Measurements from ENCODE around the gene FGF5. TPM values are rescaled to one million over a fixed set of nuclear protein-coding genes. Genes with fewer than 3 reads are reported as not detected.
"Not testable (repeated sequence)": the region's sequence is repeated elsewhere in the genome, so short reads cannot be mapped to it uniquely, and the experiment has no call there.

Gene FGF5
- total and polyA plus RNA-seq, 12 donors, result not detected

GRCh38 chr4:80311130-80311529, 44.7 kb downstream of the FGF5 start:
- H3K9me3 ChIP-seq (replicated peaks in 1 of 3), result no peaks in the 10 kb centered on the region
- no peak for DNase-seq
- H3K36me3 ChIP-seq (replicated peaks in 1 of 2), result no peaks in the 10 kb centered on the region
- H3K27ac ChIP-seq, result no peak overlapping the region
- no peak overlapping the region for H3K4me3 ChIP-seq
- 77 to 90% (median 83%) methylated on average over 3 of the region's 3 CpGs for WGBS, 4 donors
- intact Hi-C loops (cut with DNase I), result no loop called here
- TF ChIP-seq POLR2A (IDR thresholded peaks at IDR 0.05), result no peak
- no peaks in the 10 kb centered on the region for H3K4me1 ChIP-seq (replicated peaks in 1 of 2)
- no peaks in the 10 kb centered on the region for H3K27me3 ChIP-seq

DNA sequence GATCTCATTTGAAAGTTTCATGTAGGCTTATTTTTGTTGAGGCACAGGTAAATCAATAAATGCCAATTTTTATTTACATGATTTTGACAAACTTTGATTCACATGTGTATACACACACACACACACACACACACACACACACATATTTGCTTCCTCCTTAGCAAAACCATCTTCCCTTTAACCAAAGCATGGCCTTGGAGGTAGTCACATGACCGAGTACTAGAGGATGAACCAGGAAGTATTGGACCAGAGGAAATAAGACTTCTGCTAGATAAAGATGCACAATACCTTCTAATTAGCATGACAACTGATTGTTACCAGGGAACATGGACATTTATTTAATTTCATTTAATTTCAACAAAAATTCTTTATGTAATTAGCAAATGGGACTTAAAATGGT, 45.7 kb downstream of the FGF5 start:
- Histone ChIP-seq H3K9me3 (replicated peaks in 1 of 3) (no peaks in the 10 kb centered on the region), H3K4me1 (replicated peaks in 1 of 2) (no peaks in the 10 kb centered on the region), H3K36me3 (replicated peaks in 1 of 2) (no peaks in the 10 kb centered on the region), H3K27me3 (no peaks in the 10 kb centered on the region), H3K4me3 (no peak overlapping the region), H3K27ac (no peak overlapping the region)
- no peak for DNase-seq
- TF ChIP-seq, protein P1, sequence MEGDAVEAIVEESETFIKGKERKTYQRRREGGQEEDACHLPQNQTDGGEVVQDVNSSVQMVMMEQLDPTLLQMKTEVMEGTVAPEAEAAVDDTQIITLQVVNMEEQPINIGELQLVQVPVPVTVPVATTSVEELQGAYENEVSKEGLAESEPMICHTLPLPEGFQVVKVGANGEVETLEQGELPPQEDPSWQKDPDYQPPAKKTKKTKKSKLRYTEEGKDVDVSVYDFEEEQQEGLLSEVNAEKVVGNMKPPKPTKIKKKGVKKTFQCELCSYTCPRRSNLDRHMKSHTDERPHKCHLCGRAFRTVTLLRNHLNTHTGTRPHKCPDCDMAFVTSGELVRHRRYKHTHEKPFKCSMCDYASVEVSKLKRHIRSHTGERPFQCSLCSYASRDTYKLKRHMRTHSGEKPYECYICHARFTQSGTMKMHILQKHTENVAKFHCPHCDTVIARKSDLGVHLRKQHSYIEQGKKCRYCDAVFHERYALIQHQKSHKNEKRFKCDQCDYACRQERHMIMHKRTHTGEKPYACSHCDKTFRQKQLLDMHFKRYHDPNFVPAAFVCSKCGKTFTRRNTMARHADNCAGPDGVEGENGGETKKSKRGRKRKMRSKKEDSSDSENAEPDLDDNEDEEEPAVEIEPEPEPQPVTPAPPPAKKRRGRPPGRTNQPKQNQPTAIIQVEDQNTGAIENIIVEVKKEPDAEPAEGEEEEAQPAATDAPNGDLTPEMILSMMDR (IDR thresholded peaks at IDR 0.05), result no peak
- no peak for TF ChIP-seq POLR2A (IDR thresholded peaks at IDR 0.05)
- WGBS, 4 donors, result 48 to 68% (median 57%) methylated on average over 1 of the region's 1 CpG
- intact Hi-C loops (cut with DNase I), result no loop called here

DNA sequence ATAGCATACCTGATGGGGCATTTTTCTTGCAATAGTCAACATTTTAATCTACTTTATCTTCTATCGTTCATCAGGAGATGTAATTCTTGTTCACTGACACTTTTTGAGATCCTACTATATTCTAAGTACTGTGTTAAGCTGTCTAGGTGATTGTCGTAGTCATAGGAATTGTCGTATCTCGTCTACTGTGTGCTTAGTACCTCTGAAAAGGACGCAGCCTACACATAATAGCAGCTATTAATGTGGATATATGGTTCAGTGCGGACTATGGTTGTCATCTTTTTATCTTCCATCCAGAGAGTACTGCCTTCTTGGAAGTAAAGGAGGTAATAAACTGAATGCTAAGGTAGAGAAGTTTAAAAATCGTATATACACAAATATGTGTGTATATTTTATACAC, 47.2 kb downstream of the FGF5 start:
- H3K27ac ChIP-seq, result no peak overlapping the region
- no peaks in the 10 kb centered on the region for H3K9me3 ChIP-seq (replicated peaks in 1 of 3)
- no peaks in the 10 kb centered on the region for H3K27me3 ChIP-seq
- H3K4me1 ChIP-seq (replicated peaks in 1 of 2), result no peaks in the 10 kb centered on the region
- no peak for DNase-seq
- H3K4me3 ChIP-seq, result no peak overlapping the region
- no peak for TF ChIP-seq POLR2A (IDR thresholded peaks at IDR 0.05)
- TF ChIP-seq, protein P1 (IDR thresholded peaks at IDR 0.05), result no peak
- WGBS, 4 donors, result 56 to 75% (median 71%) methylated on average over 7 of the region's 7 CpGs
- intact Hi-C loops (cut with DNase I), result no loop called here
- no peaks in the 10 kb centered on the region for H3K36me3 ChIP-seq (replicated peaks in 1 of 2)

DNA sequence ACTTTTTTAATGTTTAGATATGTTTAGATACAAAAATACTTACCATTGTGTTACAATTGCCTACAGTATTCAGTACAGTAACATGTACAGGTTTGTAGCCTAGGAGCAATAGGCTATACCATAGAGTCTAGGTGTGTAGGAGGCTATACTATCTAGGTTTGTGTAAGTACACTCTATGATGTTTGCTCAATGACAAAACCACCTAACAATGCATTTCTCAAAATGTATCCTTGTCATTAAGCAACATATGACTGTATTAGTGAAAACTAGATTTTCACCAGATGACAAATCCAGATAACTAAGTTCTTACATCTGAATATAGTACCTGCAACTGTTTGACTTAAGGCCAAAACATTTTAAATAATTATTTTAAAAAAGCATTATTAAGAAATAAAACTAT, 49.4 kb downstream of the FGF5 start:
- H3K4me1 ChIP-seq (replicated peaks in 1 of 2); H3K9me3 ChIP-seq (replicated peaks in 1 of 3); DNase-seq; H3K36me3 ChIP-seq (replicated peaks in 1 of 2); H3K4me3 ChIP-seq; H3K27me3 ChIP-seq; intact Hi-C loops (cut with DNase I); H3K27ac ChIP-seq: not testable (repeated sequence)

DNA sequence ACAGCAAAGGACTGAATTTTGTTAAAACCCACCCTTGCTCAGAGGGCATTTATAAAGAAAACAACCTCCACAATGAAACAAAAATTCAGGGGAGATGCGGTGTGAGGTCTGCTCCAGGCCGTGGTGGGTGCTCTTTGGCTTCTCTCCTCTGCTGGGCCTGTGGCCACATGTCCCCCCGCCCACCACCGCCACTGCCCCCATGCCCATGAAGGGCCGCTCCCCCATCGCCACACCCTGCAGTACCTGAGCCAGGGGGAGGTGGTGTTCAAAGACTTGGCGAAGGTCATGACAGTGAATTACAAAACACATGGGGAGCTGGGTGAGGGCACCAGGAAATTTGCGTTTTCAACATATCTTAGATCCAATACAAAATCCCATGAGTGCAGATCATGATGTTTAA, 54.9 kb downstream of the FGF5 start:
- no peak for TF ChIP-seq POLR2A (IDR thresholded peaks at IDR 0.05)
- Histone ChIP-seq H3K4me3 (no peak overlapping the region), H3K36me3 (replicated peaks in 1 of 2) (no peaks in the 10 kb centered on the region), H3K27me3 (peaks cover 2% of the 10 kb centered on the region), H3K9me3 (replicated peaks in 1 of 3) (no peaks in the 10 kb centered on the region), H3K27ac (no peak overlapping the region), H3K4me1 (replicated peaks in 1 of 2) (no peaks in the 10 kb centered on the region)
- intact Hi-C loops (cut with DNase I), result no loop called here
- 88 to 94% (median 91%) methylated on average over 8 of the region's 8 CpGs for WGBS, 4 donors
- no peak for DNase-seq

DNA sequence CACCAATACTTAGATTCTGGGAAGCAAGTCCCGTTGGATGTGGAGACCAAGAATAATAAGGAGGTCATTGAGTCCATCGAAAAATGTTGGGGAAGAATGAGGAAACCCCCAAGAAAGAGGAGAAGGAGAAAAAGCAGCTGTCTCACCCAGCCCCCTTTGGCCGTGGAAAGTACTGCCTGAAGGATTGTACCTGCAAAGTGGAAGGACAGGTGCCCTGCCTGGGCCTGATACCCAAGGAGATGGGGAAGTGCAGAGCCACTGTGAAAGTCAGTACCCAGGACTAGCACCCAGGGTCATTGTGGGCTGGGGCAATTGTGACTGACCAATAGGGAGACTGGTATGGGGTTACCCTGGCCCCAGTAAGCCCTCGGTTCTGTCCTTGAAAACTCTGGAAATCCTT, 55.3 kb downstream of the FGF5 start:
- Histone ChIP-seq H3K36me3 (replicated peaks in 1 of 2) (no peaks in the 10 kb centered on the region), H3K9me3 (replicated peaks in 1 of 3) (no peaks in the 10 kb centered on the region), H3K27me3 (peaks cover 3% of the 10 kb centered on the region), H3K27ac (no peak overlapping the region), H3K4me1 (replicated peaks in 1 of 2) (no peaks in the 10 kb centered on the region), H3K4me3 (no peak overlapping the region)
- intact Hi-C loops (cut with DNase I), result no loop called here
- 57 to 70% (median 68%) methylated on average over 4 of the region's 4 CpGs for WGBS, 4 donors
- TF ChIP-seq, protein P1 (IDR thresholded peaks at IDR 0.05), result no peak
- no peak for TF ChIP-seq POLR2A (IDR thresholded peaks at IDR 0.05)
- DNase-seq, result no peak
